OCI-M1 (cell line): ENCODE results near the gene SNX19.

Source experiments
- DNase-seq: peaks from one replicate; lab custom pipeline; 2025; lab: John Stamatoyannopoulos, UW

Gene SNX19

GRCh38 chr11:130839981-130840666 is 76.2 kb downstream of the SNX19 start:
- DNase-seq = no peak

GRCh38 chr11:130837194-130837593 is 79.1 kb downstream of the SNX19 start:
- no peak for DNase-seq

GRCh38 chr11:130834886-130835285 is 81.4 kb downstream of the SNX19 start:
- no peak for DNase-seq

GRCh38 chr11:130832566-130833425 is 83.5 kb downstream of the SNX19 start:
- no peak for DNase-seq

GRCh38 chr11:130831976-130832375 is 84.3 kb downstream of the SNX19 start:
- no peak for DNase-seq

GRCh38 chr11:130831506-130831905 is 84.8 kb downstream of the SNX19 start:
- no peak for DNase-seq

- DNase-seq = no peak
Observed at GRCh38 chr11:130830566-130830965, 85.7 kb downstream of the SNX19 start.

- DNase-seq = no peak
Observed at GRCh38 chr11:130829920-130830511, 86.3 kb downstream of the SNX19 start.

- DNase-seq = no peak
Observed at GRCh38 chr11:130828741-130829140, 87.5 kb downstream of the SNX19 start.

GRCh38 chr11:130827451-130828377 is 88.6 kb downstream of the SNX19 start:
- peak; percentile 44 for DNase-seq

- no peak for DNase-seq
Observed at GRCh38 chr11:130826572-130826971, 89.7 kb downstream of the SNX19 start.

- DNase-seq = no peak
Observed at GRCh38 chr11:130825983-130826382, 90.3 kb downstream of the SNX19 start.

GRCh38 chr11:130825561-130825960 is 90.7 kb downstream of the SNX19 start:
- peak; percentile 7 for DNase-seq
